ENCODE measurements around the gene CERCAM. TPM values are rescaled to one million over a fixed set of nuclear protein-coding genes. Genes with fewer than 3 reads are reported as not detected.

CERCAM gene
- total RNA-seq, 1 experiment from 2014 or later: 10.1 TPM

DNA sequence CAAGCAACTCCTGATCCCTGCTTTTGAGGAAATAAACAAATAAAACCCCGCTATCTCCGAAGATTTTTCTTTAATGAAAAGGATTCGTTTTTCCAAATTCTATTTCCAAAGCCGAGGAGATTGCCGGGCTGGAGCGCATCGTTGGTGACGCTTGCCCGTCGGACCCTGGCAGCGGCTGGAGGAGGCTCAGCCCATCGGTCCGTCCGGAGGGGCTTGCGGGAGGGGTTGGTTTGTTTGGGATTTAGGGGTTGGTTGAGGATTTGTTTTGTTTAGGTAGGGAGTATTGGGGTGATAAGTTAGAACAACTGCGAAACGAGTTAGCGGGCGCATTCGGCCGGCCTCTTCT, 28.7 kb upstream of the CERCAM start:
- CTCF ChIA-PET: no interaction called here
- Histone ChIP-seq H3K4me3 (ENCODE audit: low read depth, low read length, poor library complexity, severe bottlenecking) (no peak overlapping the region), H3K36me3 (ENCODE audit: insufficient read depth, low read length, poor library complexity, severe bottlenecking) (peaks cover 17% of the 10 kb centered on the region), H3K4me1 (ENCODE audit: insufficient read depth, low read length, poor library complexity, severe bottlenecking) (peaks cover 10% of the 10 kb centered on the region), H3K9me3 (ENCODE audit: low read depth, low read length, poor library complexity, severe bottlenecking) (no peaks in the 10 kb centered on the region), H3K27ac (ENCODE audit: low read depth, low read length, poor library complexity, severe bottlenecking) (no peak overlapping the region), H3K27me3 (replicated peaks; ENCODE audit: insufficient read depth, low read depth, low read length, poor library complexity) (no peaks in the 10 kb centered on the region)
- BruUV-seq (replicated peaks): no TSS peak
- POLR2A ChIA-PET (ENCODE audit: low non-redundant PET): no interaction called here
- no peak for TF ChIP-seq EZH2 (IDR thresholded peaks at IDR 0.05; ENCODE audit: borderline replicate concordance, low read depth, low read length, poor library complexity, severe bottlenecking)
- no peak for TF ChIP-seq CTCF (conservative IDR thresholded peaks at IDR 0.05; ENCODE audit: low read depth, low read length)
- DNase-seq (ENCODE audit: low spot score): no peak
- intact Hi-C loops (cut with micrococcal nuclease; ENCODE audit: unreplicated experiment): no loop called here

DNA sequence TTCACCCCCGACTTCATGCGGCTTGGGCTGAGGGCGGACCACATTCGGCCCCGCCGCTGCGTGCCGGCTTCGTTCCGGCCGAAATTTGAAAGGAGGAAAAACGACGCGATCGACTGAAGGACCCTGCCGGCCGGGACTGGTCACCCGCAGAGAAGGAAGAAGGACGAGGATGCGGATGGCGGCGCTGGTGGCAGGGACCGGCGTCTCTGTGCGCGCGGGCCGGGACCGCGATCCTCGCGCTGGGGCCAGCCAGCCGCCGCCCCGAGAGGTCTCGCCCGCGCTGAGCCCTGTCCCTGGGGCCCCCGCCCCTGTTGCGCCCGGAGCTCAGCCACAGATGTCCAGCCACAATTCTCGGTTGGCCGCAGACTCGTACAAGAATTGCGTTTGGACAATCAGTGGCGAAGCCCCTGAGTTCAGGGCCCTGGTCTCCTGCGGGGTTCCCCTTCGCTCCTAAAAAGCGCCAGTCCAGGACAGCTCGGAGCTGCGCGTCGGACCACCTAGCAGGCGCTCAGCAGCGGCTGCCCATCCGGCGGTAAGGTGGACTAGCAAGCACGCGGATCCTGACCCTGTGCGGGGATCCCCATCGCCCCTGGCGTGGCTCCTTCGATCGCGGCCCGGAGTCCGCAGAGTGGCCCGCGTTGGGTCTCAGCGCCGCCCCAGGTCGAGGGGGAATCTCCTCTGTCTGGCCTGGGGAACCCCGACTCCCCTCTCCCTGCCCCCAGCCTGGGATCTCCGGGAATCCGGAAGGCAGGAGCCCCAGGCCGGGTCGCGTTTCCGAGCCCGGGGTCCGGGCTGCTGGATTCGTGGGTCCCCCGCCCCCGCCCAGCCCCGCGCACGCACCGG, 28.1 kb upstream of the CERCAM start:
- Histone ChIP-seq H3K4me1 (ENCODE audit: insufficient read depth, low read length, poor library complexity, severe bottlenecking) (peaks cover 10% of the 10 kb centered on the region), H3K27me3 (replicated peaks; ENCODE audit: insufficient read depth, low read depth, low read length, poor library complexity) (no peaks in the 10 kb centered on the region), H3K9me3 (ENCODE audit: low read depth, low read length, poor library complexity, severe bottlenecking) (no peaks in the 10 kb centered on the region), H3K27ac (ENCODE audit: low read depth, low read length, poor library complexity, severe bottlenecking) (no peak overlapping the region), H3K4me3 (ENCODE audit: low read depth, low read length, poor library complexity, severe bottlenecking) (no peak overlapping the region), H3K36me3 (ENCODE audit: insufficient read depth, low read length, poor library complexity, severe bottlenecking) (peaks cover 15% of the 10 kb centered on the region)
- no peak for DNase-seq (ENCODE audit: low spot score)
- intact Hi-C loops (cut with micrococcal nuclease; ENCODE audit: unreplicated experiment): no loop called here
- TF ChIP-seq CTCF (conservative IDR thresholded peaks at IDR 0.05; ENCODE audit: low read depth, low read length): no peak
- TF ChIP-seq EZH2 (IDR thresholded peaks at IDR 0.05; ENCODE audit: borderline replicate concordance, low read depth, low read length, poor library complexity, severe bottlenecking): no peak
- no TSS peak for BruUV-seq (replicated peaks)
- ChIA-PET POLR2A (ENCODE audit: low non-redundant PET) (interaction anchor here (0.6 kb wide), 1 partner anchor 21 kb away, joined by 4 read pairs; the partner anchor contains the start of gene URM1), CTCF (no interaction called here)

- intact Hi-C loops (cut with micrococcal nuclease; ENCODE audit: unreplicated experiment): no loop called here
- H3K4me1 ChIP-seq (ENCODE audit: insufficient read depth, low read length, poor library complexity, severe bottlenecking): peaks cover 10% of the 10 kb centered on the region
- BruUV-seq (replicated peaks): no TSS peak
- H3K36me3 ChIP-seq (ENCODE audit: insufficient read depth, low read length, poor library complexity, severe bottlenecking): peaks cover 8% of the 10 kb centered on the region
- no peak for DNase-seq (ENCODE audit: low spot score)
- TF ChIP-seq EZH2 (IDR thresholded peaks at IDR 0.05; ENCODE audit: borderline replicate concordance, low read depth, low read length, poor library complexity, severe bottlenecking) (no peak), CTCF (conservative IDR thresholded peaks at IDR 0.05; ENCODE audit: low read depth, low read length) (no peak)
- CTCF ChIA-PET: no interaction called here
- no peaks in the 10 kb centered on the region for H3K9me3 ChIP-seq (ENCODE audit: low read depth, low read length, poor library complexity, severe bottlenecking)
- H3K27me3 ChIP-seq (replicated peaks; ENCODE audit: insufficient read depth, low read depth, low read length, poor library complexity): no peaks in the 10 kb centered on the region
- H3K27ac ChIP-seq (ENCODE audit: low read depth, low read length, poor library complexity, severe bottlenecking): no peak overlapping the region
- POLR2A ChIA-PET (ENCODE audit: low non-redundant PET): interaction anchor here (0.6 kb wide), 1 partner anchor 22 kb away, joined by 4 read pairs; the partner anchor contains the start of gene URM1
- no peak overlapping the region for H3K4me3 ChIP-seq (ENCODE audit: low read depth, low read length, poor library complexity, severe bottlenecking)
Measured at GRCh38 chr9:128393145-128393775, 27.4 kb upstream of the CERCAM start.
